A673 (cell line): ENCODE data around the gene ITGA11. TPM values are rescaled to one million over a fixed set of nuclear protein-coding genes. Genes with fewer than 3 reads are reported as not detected.
"Not testable (repeated sequence)": the region's sequence is repeated elsewhere in the genome, so short reads cannot be mapped to it uniquely, and the experiment has no call there.

Experiments used
- BruUV-seq: library from RNA; stranded (reverse); fragments of 400-500 nt; replicated peaks from 2 replicates; lab custom pipeline; 2021; lab: Mats Ljungman, UMichigan
- CTCF ChIA-PET: fragments of 300-600 bp; sonication (Branson Sonifier 250); formaldehyde crosslinking; loops from one replicate; lab custom pipeline; 2022; ENCODE audit warnings: antibody characterized with exemption; lab: Charles Lee
- POLR2A ChIA-PET: fragments of 300-600 bp; sonication (Branson Sonifier 250); formaldehyde crosslinking; loops from one replicate; lab custom pipeline; 2022; ENCODE audit warnings: antibody characterized with exemption; ENCODE audit not compliant: low non-redundant PET; lab: Charles Lee
- DNase-seq: peaks from one replicate; pipeline ENCODE4 v3.0.0-alpha.2; 2015; ENCODE audit warnings: low spot score
- H3K27ac ChIP-seq: fragments of 200-600 bp; sonication (generic); 2 replicates; pipeline ENCODE4 v1.5.1; 2016; ENCODE audit warnings: mixed run types, low read depth, mild to moderate bottlenecking, mixed read lengths, antibody characterized with exemption, low read length; ENCODE audit not compliant: poor library complexity, severe bottlenecking
- H3K27me3 ChIP-seq: fragments of 200-600 bp; sonication (generic); replicated peaks from 2 replicates; pipeline ENCODE4 v1.6.1; 2017; ENCODE audit warnings: mixed run types, low read depth, mild to moderate bottlenecking, mixed read lengths, antibody characterized with exemption, low read length; ENCODE audit not compliant: insufficient read depth, poor library complexity
- H3K36me3 ChIP-seq: fragments of 200-600 bp; sonication (generic); 2 replicates; pipeline ENCODE4 v1.6.1; 2016; ENCODE audit warnings: mixed run types, mild to moderate bottlenecking, mixed read lengths, antibody characterized with exemption, low read length; ENCODE audit not compliant: insufficient read depth, poor library complexity, severe bottlenecking
- H3K4me1 ChIP-seq: fragments of 200-600 bp; sonication (generic); 2 replicates; pipeline ENCODE4 v1.6.1; 2017; ENCODE audit warnings: mixed run types, mild to moderate bottlenecking, mixed read lengths, antibody characterized with exemption, low read length; ENCODE audit not compliant: insufficient read depth, poor library complexity, severe bottlenecking
- H3K4me3 ChIP-seq: fragments of 200-600 bp; sonication (generic); 2 replicates; pipeline ENCODE4 v1.5.1; 2016; ENCODE audit warnings: low read depth, mixed run types, mild to moderate bottlenecking, mixed read lengths, low read length; ENCODE audit not compliant: poor library complexity, severe bottlenecking
- H3K9me3 ChIP-seq: fragments of 200-600 bp; sonication (generic); 2 replicates; pipeline ENCODE4 v1.6.1; 2016; ENCODE audit warnings: mixed run types, low read depth, mild to moderate bottlenecking, mixed read lengths, antibody characterized with exemption, low read length; ENCODE audit not compliant: poor library complexity, severe bottlenecking
- EZH2 ChIP-seq: fragments of 200-600 bp; sonication (generic); IDR thresholded peaks from 2 replicates; pipeline ENCODE4 v1.6.1; 2017; ENCODE audit warnings: borderline replicate concordance, low read depth, mild to moderate bottlenecking, mixed read lengths, antibody characterized with exemption, low read length; ENCODE audit not compliant: poor library complexity, severe bottlenecking
- intact Hi-C: fragments of 100-400 bp; cut with micrococcal nuclease; formaldehyde crosslinking; loops from one replicate; pipeline ENCODE4 v1.10.0; 2022; ENCODE audit not compliant: unreplicated experiment
- total RNA-seq: library from RNA; stranded (reverse); gene quantifications from 2 replicates; pipeline ENCODE4 v1.2.3, GENCODE V29; 2021
- TF ChIP-seq, protein P1 (sequence below): fragments of 300-800, 200-600 bp; sonication (generic); conservative IDR thresholded peaks from 2 replicates; pipeline ENCODE4 v1.5.1; 2017; ENCODE audit warnings: low read depth, mild to moderate bottlenecking, antibody characterized with exemption, low read length, moderate library complexity, mixed read lengths

ITGA11 gene
- total RNA-seq, 1 experiment from 2014 or later, result 0.45 TPM

DNA sequence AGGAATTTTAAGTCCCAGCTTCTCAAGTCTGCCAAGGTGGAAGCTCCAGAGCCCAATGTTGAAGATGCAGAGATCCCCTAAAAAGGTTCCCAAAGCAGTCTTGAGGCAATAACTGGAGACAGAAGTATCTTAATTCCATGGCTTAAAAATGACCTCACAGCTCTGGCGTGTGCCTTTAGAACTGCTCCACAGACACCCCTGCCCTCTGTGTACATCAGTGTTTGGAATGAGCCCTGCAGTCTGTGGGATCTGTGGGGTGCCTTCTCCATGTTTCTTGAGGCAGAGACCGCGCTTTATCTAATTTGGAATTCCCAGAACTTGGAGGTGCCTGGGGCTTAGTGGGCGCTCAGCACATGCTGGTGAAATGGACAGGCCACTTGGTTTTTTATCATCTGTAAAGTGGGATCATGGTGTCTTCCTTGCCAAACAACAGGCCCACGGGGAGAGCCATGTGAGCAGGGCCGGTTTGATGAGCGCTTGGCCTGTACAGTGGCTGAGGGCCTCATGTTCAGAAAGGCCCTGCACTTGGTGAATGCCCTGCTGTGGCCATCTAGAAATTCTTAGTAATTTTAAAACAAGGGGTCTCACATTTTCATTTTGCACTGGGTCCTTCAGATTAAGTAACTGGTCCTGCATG, 7.1 kb downstream of the ITGA11 start:
- DNase-seq, result no peak
- ChIA-PET POLR2A (no interaction called here), CTCF (no interaction called here)
- intact Hi-C loops, result no loop called here
- H3K4me1 ChIP-seq, result no peaks in the 10 kb centered on the region
- no peaks in the 10 kb centered on the region for H3K36me3 ChIP-seq
- no peak overlapping the region for H3K4me3 ChIP-seq
- no TSS peak for BruUV-seq
- peaks cover 9% of the 10 kb centered on the region for H3K27me3 ChIP-seq
- TF ChIP-seq EZH2, result no peak
- H3K9me3 ChIP-seq, result no peaks in the 10 kb centered on the region
- H3K27ac ChIP-seq, result no peak overlapping the region

DNA sequence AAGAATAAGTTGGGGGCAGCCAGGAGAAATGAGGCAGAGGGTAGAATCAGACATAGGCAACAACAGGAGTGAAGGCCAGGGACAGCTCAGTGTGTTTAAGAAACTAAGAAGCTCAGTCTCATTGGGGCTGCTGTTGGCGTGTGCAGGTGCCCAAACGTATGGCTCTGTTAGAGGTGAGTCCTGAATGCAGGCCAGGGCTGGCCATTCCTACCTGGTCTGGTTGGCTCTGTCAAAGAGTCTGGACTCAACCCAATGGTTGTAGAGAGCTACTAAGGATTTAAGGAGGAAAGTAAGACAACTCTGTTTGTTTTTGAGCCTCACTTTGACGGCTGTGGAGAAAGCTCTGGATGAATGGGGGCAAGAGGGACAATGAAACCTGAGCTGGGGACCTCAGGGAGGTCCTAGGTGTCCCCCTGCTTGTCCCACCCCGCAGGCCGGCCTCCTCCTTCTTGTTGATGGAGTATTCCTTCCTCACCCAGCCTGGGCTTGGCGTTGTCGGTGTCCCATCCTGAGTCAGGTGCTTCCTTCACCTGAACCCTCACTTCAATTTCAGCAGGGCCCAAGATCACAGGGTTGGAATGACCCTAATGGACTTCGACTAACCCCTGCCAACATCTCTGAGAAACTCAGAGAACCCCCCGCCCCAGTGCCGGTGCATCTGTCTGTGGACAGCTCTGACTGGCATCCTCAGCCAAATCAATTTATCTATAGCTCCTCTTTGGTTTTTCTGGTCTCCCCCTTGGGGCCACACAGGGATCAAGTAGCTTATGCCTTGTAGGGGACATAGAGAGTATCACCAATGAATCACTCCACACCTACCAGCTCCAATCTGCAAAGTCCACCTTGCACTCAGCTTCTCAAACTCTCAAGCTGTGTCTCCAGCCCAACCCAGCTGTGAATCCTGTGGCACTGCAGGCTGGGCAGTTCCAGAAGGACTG, 8.3 kb downstream of the ITGA11 start:
- TF ChIP-seq, protein P1, sequence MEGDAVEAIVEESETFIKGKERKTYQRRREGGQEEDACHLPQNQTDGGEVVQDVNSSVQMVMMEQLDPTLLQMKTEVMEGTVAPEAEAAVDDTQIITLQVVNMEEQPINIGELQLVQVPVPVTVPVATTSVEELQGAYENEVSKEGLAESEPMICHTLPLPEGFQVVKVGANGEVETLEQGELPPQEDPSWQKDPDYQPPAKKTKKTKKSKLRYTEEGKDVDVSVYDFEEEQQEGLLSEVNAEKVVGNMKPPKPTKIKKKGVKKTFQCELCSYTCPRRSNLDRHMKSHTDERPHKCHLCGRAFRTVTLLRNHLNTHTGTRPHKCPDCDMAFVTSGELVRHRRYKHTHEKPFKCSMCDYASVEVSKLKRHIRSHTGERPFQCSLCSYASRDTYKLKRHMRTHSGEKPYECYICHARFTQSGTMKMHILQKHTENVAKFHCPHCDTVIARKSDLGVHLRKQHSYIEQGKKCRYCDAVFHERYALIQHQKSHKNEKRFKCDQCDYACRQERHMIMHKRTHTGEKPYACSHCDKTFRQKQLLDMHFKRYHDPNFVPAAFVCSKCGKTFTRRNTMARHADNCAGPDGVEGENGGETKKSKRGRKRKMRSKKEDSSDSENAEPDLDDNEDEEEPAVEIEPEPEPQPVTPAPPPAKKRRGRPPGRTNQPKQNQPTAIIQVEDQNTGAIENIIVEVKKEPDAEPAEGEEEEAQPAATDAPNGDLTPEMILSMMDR, result no peak
- no peak for TF ChIP-seq EZH2
- no TSS peak for BruUV-seq
- Histone ChIP-seq H3K9me3 (no peaks in the 10 kb centered on the region), H3K4me1 (no peaks in the 10 kb centered on the region), H3K36me3 (no peaks in the 10 kb centered on the region), H3K27me3 (no peaks in the 10 kb centered on the region), H3K27ac (no peak overlapping the region), H3K4me3 (no peak overlapping the region)
- intact Hi-C loops, result no loop called here
- DNase-seq, result no peak
- ChIA-PET CTCF (interaction anchor here (0.6 kb wide), 1 partner anchor 39 kb away, joined by 4 read pairs; no protein-coding TSS in a partner anchor), POLR2A (no interaction called here)

DNA sequence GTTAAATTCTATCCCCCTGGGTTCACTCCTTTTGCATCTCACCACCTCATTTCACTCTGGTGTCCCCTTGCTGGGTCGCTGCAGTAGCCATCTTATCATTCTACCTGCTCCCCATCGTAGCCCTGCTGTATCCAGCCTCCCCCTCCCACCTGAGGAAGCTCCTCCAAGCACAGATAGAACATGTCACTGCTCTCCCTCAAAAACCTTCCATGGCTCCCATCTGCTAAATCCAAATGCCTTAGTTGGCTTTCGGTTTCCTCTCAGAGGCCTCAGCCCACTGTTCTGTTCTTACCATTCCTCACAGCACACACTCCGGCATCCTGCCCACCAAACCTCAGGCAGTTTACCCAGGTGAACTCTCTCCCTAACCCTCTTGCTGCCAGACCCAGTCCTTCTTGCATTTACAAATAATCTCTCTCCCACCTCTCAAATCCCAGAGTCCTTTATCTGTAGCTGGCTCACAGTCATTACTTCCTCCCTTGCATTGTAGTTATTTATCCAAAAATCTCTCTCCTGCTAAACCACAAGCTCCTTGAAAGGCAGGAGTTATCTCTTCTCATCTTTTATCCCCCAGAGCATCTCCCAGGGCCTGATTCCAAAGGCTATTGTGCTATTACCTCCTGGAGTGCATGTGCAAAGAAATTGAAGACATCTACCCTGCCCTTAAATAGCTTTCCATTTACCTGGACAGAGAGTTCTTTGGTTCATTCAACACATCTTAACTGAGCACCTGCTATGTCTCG, 9.4 kb downstream of the ITGA11 start:
- intact Hi-C loops, H3K36me3 ChIP-seq, H3K27me3 ChIP-seq, H3K9me3 ChIP-seq, H3K4me3 ChIP-seq, H3K27ac ChIP-seq, BruUV-seq, H3K4me1 ChIP-seq, DNase-seq, CTCF ChIA-PET, POLR2A ChIA-PET: not testable (repeated sequence)
